ENCODE measurements around the gene TMEM45A. TPM values are rescaled to one million over a fixed set of nuclear protein-coding genes. Genes with fewer than 3 reads are reported as not detected.

TMEM45A gene
- total RNA-seq, 1 donor from 2014 or later, result 30.9 TPM

DNA sequence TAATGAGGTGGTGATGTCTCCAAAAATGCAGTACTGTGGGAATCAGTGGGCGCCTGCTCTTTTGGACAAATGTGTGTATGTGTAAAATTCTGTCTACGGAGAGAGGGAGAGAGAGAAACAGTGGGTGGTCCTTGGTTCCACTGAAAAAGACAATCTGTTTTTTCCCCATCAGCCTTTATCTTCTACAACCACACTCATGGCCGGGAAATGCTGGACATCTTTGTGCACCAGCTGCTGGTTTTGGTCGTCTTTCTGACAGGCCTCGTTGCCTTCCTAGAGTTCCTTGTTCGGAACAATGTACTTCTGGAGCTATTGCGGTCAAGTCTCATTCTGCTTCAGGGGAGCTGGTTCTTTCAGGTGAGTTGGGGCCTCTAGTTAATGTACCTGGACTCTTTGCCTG is 65.8 kb downstream of the TMEM45A start:
- TF ChIP-seq, protein P1, sequence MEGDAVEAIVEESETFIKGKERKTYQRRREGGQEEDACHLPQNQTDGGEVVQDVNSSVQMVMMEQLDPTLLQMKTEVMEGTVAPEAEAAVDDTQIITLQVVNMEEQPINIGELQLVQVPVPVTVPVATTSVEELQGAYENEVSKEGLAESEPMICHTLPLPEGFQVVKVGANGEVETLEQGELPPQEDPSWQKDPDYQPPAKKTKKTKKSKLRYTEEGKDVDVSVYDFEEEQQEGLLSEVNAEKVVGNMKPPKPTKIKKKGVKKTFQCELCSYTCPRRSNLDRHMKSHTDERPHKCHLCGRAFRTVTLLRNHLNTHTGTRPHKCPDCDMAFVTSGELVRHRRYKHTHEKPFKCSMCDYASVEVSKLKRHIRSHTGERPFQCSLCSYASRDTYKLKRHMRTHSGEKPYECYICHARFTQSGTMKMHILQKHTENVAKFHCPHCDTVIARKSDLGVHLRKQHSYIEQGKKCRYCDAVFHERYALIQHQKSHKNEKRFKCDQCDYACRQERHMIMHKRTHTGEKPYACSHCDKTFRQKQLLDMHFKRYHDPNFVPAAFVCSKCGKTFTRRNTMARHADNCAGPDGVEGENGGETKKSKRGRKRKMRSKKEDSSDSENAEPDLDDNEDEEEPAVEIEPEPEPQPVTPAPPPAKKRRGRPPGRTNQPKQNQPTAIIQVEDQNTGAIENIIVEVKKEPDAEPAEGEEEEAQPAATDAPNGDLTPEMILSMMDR (IDR thresholded peaks at IDR 0.05), result no peak
- Histone ChIP-seq H3K9me3 (no peaks in the 10 kb centered on the region), H3K4me1 (no peaks in the 10 kb centered on the region), H3K27me3 (no peaks in the 10 kb centered on the region), H3K27ac (no peak overlapping the region), H3K4me3 (no peak overlapping the region), H3K36me3 (no peaks in the 10 kb centered on the region)
- DNase-seq (ENCODE audit: low spot score in 2 of 2), result no peak
- intact Hi-C loops (cut with DNase I), result no loop called here

DNA sequence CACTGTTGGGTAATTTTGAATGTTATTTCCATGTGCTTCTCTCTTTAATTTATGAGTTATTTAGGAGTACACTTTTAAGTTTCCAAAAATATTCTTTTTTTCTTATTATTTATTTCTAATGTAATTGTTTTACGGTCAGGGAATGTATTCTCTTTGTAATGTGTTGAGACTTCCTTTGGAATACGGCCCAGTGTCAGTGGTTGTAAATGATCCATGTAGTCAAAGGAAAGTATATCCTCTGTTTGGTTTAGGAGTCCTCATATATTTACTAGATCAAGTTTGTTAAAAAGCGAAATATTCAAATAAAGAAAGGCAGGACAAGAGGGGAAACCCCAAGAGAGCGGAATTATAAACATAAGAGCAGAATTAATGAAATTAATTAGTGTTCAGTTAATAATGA is 68.0 kb downstream of the TMEM45A start:
- H3K9me3 ChIP-seq, result no peaks in the 10 kb centered on the region
- H3K4me3 ChIP-seq, result no peak overlapping the region
- peaks cover 0 to 3% of the 10 kb centered on the region in 2 donors for H3K36me3 ChIP-seq
- H3K4me1 ChIP-seq, result no peaks in the 10 kb centered on the region
- no peak for DNase-seq (ENCODE audit: low spot score in 2 of 2)
- no peak overlapping the region for H3K27ac ChIP-seq
- no peaks in the 10 kb centered on the region for H3K27me3 ChIP-seq
- TF ChIP-seq, protein P1 (IDR thresholded peaks at IDR 0.05), result no peak
- intact Hi-C loops (cut with DNase I), result no loop called here

DNA sequence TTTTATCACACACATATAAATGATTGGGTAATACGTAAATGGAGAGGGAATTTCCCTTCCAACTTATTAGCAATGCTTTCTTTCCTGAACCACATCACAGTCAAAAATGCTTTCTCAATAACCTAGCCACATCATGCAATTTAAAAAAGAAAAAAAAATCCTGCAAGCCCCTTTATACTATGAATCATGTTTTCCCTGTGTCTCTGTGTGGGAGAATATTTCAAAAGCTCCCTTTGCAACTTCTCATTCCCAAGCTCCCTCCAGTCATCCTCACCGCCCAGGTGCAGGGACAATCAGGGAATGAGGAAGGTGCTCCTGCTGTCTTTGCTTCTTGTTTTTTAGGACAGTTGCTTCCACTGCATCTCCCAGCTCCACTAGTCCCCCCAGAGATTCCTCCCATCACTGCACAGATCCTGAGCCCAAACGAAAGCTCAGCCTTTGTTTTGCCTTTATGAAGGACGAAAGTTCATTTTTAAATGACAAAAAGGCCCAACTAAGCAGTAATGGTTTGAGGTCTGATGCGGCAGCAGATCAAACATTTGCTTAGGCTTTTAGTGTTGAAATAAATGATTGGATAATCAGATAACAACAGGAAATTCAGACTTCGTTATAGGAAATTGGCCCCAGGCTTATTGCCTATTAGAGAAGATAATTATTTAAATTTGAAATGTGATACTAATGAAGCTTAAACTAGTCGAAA is 69.2 kb downstream of the TMEM45A start:
- Histone ChIP-seq H3K36me3 (peaks cover 0 to 3% of the 10 kb centered on the region in 2 donors), H3K4me3 (no peak overlapping the region), H3K9me3 (no peaks in the 10 kb centered on the region), H3K27me3 (no peaks in the 10 kb centered on the region), H3K27ac (no peak overlapping the region), H3K4me1 (no peaks in the 10 kb centered on the region)
- TF ChIP-seq, protein P1 (IDR thresholded peaks at IDR 0.05), result no peak
- intact Hi-C loops (cut with DNase I), result no loop called here
- DNase-seq (ENCODE audit: low spot score in 2 of 2), result no peak

DNA sequence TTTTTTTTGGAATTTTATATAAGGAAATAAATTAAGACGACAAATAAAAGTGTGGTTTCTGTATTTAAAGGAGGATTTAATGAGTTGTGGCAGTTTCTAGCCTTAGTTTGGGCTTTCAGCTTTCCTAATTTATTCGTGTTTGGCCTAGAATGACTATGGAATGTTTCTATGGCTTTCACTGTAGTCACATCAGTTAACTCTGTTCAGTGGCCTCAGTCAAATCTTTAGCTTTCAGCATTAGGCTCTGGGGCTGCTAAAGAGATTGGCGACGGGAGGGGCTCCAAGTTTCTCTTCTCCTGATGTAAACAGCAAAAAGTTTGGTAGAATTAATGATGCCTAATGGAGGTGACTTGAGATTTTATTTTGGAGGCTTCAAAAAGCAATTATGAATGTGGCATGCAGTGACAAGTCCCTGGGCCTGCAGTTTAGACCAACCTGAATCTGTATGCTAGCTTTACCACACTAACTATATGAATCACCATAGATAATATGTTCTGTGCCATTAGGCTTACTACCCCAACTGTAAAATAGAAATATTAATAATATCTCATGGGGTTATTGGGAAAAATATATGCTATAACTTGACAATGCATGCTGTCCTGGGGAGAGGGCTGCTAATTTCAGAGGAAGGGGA is 69.9 kb downstream of the TMEM45A start:
- no peak overlapping the region for H3K27ac ChIP-seq

DNA sequence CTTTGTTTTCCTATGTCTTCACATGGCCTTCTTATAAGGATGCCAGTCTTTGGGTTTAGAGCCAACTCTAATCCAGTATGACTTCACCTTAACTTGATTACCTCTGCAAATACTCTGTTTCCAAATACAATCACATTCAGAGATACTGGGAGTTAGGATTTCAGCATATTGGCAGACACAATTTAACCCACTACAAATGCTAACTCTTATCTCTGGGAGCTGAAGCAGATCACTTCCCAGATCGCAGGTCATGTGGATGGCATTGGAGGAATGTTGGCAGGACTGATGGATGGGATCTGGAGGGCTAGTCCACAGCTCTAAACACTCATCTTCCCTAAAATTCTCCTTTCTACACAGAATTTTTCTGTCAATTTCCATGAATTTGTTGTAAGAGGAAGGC is 70.8 kb downstream of the TMEM45A start:
- no peaks in the 10 kb centered on the region for H3K9me3 ChIP-seq
- DNase-seq (ENCODE audit: low spot score in 2 of 2), result no peak
- no peak overlapping the region for H3K27ac ChIP-seq
- TF ChIP-seq, protein P1 (IDR thresholded peaks at IDR 0.05), result no peak
- intact Hi-C loops (cut with DNase I), result no loop called here
- H3K27me3 ChIP-seq, result no peaks in the 10 kb centered on the region
- no peaks in the 10 kb centered on the region for H3K4me1 ChIP-seq
- no peak overlapping the region for H3K4me3 ChIP-seq
- peaks cover 0 to 3% of the 10 kb centered on the region in 2 donors for H3K36me3 ChIP-seq

More for the DNA sequence above, 69.9 kb downstream of the TMEM45A start:
- peaks cover 0 to 3% of the 10 kb centered on the region in 2 donors for H3K36me3 ChIP-seq
- H3K4me1 ChIP-seq, result no peaks in the 10 kb centered on the region
- TF ChIP-seq, protein P1 (IDR thresholded peaks at IDR 0.05), result no peak
- DNase-seq (ENCODE audit: low spot score in 2 of 2), result no peak
- H3K9me3 ChIP-seq, result no peaks in the 10 kb centered on the region
- intact Hi-C loops (cut with DNase I), result no loop called here
- H3K27me3 ChIP-seq, result no peaks in the 10 kb centered on the region
- no peak overlapping the region for H3K4me3 ChIP-seq
